Embryonic facial prominence (tissue), 1 donor: Measurements from ENCODE around the gene GSX1.
A peak's percentile ranks its signal among the peaks of the same experiment; 100 is the strongest.
"Not testable (repeated sequence)": the region's sequence is repeated elsewhere in the genome, so short reads cannot be mapped to it uniquely, and the experiment has no call there.

ENCODE experiments used
- DNase-seq: peaks from one replicate; pipeline ENCODE4 v3.0.0-alpha.2; 2016; ENCODE audit errors: extremely low spot score

The GSX1 gene

DNA sequence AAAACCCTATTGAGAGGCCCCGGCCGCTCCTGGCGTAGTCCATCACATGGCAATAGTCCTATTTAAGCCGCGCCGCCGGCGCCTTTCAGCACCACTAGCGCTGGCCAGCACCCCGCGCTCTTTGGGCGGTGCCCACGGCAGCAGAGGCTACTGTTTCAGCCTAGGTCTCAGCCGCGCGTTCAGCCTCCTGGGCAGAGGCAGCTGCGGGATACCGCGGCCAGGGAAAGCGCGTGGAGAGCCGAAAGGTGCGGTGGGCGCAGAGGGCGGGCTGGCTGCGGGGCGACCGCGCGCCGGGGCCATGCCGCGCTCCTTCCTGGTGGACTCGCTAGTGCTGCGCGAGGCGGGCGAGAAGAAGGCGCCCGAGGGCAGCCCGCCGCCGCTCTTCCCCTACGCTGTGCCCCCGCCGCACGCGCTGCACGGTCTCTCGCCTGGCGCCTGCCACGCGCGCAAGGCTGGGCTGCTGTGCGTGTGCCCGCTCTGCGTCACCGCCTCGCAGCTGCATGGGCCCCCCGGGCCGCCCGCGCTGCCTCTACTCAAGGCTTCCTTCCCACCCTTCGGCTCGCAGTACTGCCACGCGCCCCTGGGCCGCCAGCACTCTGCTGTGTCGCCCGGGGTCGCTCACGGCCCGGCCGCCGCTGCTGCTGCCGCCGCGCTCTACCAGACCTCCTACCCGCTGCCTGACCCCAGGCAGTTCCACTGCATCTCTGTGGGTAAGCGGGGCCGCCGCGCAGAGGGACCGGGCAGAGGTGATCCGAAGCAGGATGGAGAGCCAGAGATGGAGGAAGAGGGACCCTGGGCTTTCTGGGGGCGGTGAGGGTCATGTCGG lies at the start of gene GSX1:
Gene GSX1, plus strand, starts transcription at position 91 of the 826 bp plus-strand sequence. Its CDS starts 208 bp downstream, at position 299.
- DNase-seq, result peak; percentile 18

DNA sequence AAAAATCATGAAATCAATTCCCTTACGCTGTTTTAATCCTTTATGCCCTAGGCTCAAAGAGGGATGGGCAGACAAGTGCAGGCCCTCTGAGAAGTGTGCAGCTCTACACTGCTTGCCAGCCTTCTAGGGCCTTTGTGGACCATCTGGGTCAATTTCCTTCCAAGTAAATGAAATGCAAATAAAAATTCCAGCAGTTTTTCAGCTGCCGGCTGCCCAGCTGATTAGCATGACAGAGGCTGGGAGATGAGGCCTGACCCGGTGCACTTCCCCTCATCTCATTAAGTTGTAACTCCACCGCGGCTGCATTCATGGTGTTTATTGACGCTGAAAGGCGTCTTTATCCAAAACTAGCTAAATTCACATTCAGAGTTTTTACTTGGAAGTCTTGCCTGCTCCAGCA lies 47.5 kb upstream of the GSX1 start:
- DNase-seq, result no peak

GRCh38 chr13:27745301-27745700 lies 47.0 kb upstream of the GSX1 start:
- DNase-seq, result no peak

GRCh38 chr13:27748143-27748542 lies 44.1 kb upstream of the GSX1 start:
- not testable (repeated sequence) for DNase-seq

DNA sequence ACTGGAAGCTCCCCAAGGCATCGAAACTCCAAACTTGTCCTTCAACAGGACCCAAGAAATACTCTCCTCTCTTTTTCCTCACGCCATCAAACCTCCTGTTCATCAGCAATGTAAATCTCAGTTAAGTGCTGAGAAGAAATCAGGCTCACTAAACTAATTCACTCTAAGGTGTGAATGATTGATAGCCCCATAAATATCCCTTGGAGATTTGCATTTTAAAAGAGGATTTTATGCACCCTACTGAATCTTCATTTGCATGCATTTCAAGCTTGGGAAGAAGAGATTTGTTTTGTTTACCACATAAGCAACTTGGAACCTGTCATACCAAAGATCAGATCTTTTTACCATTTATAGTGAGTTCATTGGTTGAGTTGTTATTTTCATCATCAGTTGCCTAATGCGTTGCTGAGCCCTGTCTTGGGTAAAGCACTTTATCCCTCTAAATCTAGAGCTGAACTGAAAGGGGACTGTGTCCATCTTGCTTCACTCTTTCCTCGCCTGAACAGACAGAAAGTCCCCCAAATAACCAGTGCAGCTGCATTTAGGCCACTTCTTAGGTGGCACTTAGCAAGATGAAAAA lies 40.2 kb upstream of the GSX1 start:
- no peak for DNase-seq

DNA sequence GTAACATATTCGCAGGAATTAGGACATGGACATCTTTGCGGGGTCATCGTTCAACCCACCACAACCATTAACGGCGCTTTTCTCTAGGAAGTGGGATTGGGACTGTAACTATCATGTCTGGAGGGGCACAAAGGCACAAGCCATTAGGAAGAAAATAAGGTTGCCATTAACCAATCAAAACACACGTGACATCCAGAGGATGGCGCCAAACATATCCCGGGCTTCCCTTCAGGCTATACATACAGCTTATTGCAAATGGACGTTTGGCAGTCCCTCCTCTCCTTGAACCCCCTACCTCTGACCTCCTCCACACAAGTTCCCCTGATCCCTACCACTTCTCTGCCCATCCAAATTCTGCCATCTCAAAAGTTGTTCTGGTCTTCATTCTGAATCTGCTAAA lies 26.6 kb upstream of the GSX1 start:
- DNase-seq, result no peak

DNA sequence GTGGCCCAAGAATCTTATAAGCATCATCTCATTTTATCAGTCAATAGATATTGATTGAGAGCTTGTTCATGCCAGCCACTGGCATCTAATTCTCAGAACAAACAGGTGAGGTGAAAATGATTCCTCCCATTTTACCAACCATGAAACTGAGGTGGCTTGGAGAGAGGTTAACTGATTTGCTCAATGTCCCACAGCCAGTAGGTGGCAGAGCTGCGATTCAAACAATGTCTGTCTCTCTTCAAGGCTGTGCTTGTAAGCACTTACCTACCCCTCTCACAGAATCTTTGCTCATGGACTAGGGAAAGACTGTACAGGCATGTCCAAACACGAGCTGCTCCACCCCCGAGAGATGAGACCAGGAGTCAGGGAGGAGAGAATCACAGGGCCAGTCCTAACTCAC lies 21.5 kb upstream of the GSX1 start:
- DNase-seq, result no peak

- no peak for DNase-seq
These were observed 19.4 kb upstream of the GSX1 start for GRCh38 chr13:27772651-27773425.

DNA sequence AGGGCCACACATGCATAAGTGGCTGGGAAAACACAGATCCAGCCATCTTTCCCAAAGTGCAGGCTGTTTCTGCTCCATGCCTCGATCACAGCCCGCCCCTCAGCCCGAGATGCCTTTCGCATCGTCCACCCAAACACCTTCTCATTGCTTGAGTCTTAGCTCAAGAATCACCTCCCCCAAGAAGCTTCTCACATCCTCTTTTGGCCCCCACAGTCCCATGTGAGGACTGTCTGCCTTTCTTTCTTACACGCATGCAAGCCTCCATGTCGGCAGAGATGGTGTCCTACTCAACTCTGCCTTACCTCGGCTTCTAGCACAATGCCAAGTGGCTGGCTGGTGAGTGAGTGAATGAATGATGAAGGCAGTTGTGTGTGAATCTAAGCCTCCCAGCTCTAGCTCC lies 18.1 kb upstream of the GSX1 start:
- no peak for DNase-seq

DNA sequence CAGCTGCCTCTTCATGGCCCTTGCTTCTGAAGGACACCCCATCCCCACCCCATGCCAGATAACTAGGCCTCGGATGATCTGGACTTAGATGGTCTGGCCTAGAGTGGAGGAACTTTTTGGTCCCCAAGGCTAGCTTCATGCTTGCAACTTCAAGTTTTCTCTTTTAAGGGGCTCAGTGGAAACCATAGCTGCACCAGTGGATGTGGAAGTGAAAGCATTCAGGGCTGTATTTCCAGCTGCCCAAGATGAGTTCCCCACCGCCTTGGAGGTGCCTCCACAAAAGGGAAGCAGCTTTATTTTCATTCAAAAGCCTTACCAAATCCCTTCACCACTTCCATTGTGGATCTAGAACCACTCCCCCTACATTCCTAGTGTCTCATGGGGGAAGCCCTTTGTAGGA lies 17.6 kb upstream of the GSX1 start:
- no peak for DNase-seq

DNA sequence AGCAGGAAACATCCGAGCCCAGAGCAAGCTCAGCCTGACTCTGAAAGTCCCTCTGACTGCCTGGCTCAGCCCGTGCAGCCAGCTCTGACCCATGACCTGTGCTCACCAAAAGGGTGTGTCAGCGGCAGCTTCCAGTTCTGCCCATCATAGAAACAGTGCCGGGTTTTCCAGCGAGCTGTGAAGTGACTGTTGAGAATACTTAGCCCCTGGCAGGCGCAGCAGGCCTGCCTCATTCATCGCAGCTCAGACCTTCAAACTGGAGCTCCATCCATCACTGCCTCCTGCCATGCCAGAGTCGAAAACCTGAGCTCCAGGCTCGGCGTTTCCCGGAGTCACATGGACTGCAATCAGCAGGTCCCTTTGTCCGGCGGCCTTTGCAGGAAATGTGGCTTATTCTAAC lies 16.3 kb upstream of the GSX1 start:
- DNase-seq, result no peak

DNA sequence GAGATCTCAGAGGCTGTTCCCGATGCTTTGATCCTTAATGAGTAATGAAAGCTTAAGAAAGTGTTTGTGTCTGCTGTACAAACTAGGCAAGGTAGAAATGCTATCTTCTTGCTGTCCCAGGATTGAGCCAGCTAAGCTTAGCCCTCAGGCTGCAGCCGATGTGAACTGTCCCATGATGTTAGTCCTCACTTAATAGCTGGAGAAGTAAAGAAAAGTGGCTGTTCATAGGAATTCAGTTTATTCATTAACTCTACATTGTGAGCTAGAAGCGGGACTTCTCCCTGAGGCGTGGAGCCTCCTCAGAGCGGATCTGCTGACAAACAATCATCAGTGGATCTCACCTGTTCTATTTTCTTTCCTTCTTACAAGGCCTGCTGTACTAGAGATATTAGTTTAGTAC lies 10.1 kb upstream of the GSX1 start:
- no peak for DNase-seq

DNA sequence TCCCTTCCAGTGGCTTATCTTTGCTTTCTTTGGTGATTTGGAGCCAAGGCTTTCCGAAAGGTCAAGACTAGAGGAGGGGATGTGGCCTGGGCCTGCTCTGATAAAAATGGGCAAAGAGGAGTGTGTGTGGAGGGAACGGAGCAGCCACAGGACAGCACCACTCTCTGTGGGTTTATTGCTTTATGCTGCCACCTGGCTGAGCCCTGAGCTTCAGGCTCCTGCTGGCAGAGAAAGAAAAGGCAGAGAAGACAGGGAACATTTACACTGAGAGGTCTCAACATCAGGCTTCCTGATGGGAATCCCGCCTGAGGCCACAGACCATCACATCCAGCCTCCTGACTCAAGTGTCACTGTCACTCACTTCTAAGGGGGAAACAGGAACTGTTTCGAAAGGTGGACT lies 9.2 kb upstream of the GSX1 start:
- no peak for DNase-seq

- no peak for DNase-seq
These were observed 4.0 kb upstream of the GSX1 start for GRCh38 chr13:27788271-27788670.

- no peak for DNase-seq
These were observed 3.2 kb upstream of the GSX1 start for GRCh38 chr13:27789153-27789494.

GRCh38 chr13:27789495-27790303 lies 2.6 kb upstream of the GSX1 start:
- DNase-seq, result no peak

- no peak for DNase-seq
These were observed 1.8 kb upstream of the GSX1 start for GRCh38 chr13:27790523-27790922.

DNA sequence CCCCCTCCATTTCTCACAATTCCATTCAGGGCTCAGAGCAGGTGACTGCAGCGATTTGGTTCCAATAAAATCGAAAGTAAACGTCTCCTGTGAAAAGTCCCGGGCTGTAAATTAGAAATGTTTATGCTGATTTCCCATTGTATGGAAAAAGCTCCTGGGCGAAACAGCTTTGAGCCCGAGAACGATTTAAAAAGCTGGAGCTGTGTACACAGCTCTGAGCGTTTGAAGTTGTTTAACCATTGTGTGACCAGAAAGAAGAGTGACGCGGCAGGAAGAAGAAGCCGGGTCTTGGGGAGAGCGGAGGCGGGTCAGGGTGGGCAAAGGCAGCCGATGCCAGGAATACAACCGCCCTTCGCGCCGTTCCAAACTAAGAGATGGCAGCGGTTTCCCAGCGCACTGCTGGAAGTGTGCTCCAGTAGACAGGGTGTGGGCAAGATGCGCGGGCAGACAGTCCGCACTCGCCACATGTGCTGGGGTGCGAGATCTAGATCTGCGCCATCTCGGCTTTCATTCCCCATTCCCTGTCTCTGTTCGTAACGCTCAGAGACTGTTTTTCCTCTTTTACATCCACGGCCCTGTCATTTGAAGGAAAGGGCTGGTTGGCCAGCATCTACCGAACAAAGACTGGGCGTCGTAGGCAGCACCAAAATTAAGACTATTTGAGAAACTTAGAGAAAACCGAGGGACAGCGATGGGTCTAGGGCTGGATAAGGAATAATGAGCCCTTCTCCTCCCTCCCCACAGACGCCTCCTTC lies 960 bp upstream of the GSX1 start:
- no peak for DNase-seq

GRCh38 chr13:27791901-27792392 lies 336 bp upstream of the GSX1 start:
- no peak for DNase-seq

DNA sequence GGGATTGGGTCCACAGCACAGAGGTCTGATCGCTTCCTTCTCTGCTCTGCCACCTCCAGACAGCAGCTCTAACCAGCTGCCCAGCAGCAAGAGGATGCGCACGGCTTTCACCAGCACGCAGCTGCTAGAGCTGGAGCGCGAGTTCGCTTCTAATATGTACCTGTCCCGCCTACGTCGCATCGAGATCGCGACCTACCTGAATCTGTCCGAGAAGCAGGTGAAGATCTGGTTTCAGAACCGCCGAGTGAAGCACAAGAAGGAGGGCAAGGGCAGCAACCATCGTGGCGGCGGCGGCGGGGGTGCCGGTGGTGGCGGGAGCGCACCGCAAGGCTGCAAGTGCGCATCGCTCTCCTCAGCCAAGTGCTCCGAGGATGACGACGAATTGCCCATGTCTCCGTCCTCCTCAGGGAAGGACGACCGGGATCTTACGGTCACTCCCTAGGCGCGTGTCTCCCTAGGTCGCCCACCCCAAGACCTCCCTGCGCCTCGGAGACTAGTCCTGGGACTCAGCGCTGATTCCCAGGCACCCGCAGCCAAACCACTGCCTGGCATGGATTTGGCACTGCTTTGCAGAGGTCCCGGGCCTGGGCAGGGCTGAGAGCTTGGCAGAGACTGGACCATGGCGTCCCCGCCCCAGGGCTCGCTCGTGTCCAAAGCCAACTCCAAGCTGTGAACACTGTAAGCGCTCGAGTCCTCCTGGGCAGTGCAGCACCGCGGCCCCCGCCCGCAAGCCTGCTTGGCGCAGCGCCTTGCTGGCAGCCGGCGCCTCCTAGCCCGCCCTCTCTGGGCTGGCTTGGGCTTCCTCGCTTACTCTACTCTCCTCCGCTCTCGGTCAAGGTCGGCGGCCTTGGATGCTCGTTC lies 1.5 kb downstream of the GSX1 start:
- no peak for DNase-seq
